Kidney epithelial cell (primary cell): Measurements from ENCODE around the gene PTPN18. TPM values are rescaled to one million over a fixed set of nuclear protein-coding genes. Genes with fewer than 3 reads are reported as not detected.
A peak's percentile ranks its signal among the peaks of the same experiment; 100 is the strongest.
"Not testable (repeated sequence)": the region's sequence is repeated elsewhere in the genome, so short reads cannot be mapped to it uniquely, and the experiment has no call there.

ENCODE experiments used
- DNase-seq: peaks from one replicate; pipeline ENCODE4 v3.0.0-alpha.2; 2010; ENCODE audit warnings: low read depth
- H3K27me3 ChIP-seq: 2 replicates; pipeline ENCODE4 v1.6.0; 2011; ENCODE audit warnings: low read length; ENCODE audit not compliant: control insufficient read depth, insufficient read depth
- H3K36me3 ChIP-seq: 2 replicates; pipeline ENCODE4 v1.5.1; 2011; ENCODE audit warnings: low read length; ENCODE audit not compliant: control insufficient read depth, insufficient read depth
- H3K4me3 ChIP-seq: 2 replicates; pipeline ENCODE4 v1.5.1; 2011; ENCODE audit warnings: low read depth, mild to moderate bottlenecking, control low read depth, low read length
- CTCF ChIP-seq: IDR thresholded peaks from 2 replicates; pipeline ENCODE4 v1.5.1; 2011; ENCODE audit warnings: mild to moderate bottlenecking, moderate library complexity, low read length, control low read depth, inconsistent platforms; ENCODE audit not compliant: insufficient read depth, poor library complexity, severe bottlenecking
- total RNA-seq: library from RNA; depleted of rRNA; stranded (reverse); fragments of >200 nt; gene quantifications from 2 replicates; pipeline ENCODE4 v1.2.3, GENCODE V29; 2015

The PTPN18 gene
- total RNA-seq, 1 donor from 2014 or later, result 15.9 TPM

GRCh38 chr2:130332271-130333073 lies 23.4 kb upstream of the PTPN18 start:
- Histone ChIP-seq H3K36me3 (no peaks in the 10 kb centered on the region), H3K4me3 (no peak overlapping the region), H3K27me3 (peaks cover 2% of the 10 kb centered on the region)
- peak; percentile 21 for DNase-seq
- peak; percentile 96 for TF ChIP-seq CTCF

- not testable (repeated sequence) for H3K4me3 ChIP-seq, DNase-seq, H3K36me3 ChIP-seq, H3K27me3 ChIP-seq
Measured at GRCh38 chr2:130333253-130333652, 22.6 kb upstream of the PTPN18 start.

- Histone ChIP-seq H3K4me3 (no peak overlapping the region), H3K27me3 (peaks cover 2% of the 10 kb centered on the region), H3K36me3 (no peaks in the 10 kb centered on the region)
- TF ChIP-seq CTCF, result no peak
- DNase-seq, result no peak
Measured at GRCh38 chr2:130334026-130334425, 21.8 kb upstream of the PTPN18 start.

- Histone ChIP-seq H3K27me3 (peaks cover 2% of the 10 kb centered on the region), H3K36me3 (no peaks in the 10 kb centered on the region), H3K4me3 (no peak overlapping the region)
- DNase-seq, result no peak
- no peak for TF ChIP-seq CTCF
Measured at GRCh38 chr2:130335226-130335625, 20.6 kb upstream of the PTPN18 start.

- Histone ChIP-seq H3K27me3 (peaks cover 2% of the 10 kb centered on the region), H3K36me3 (no peaks in the 10 kb centered on the region), H3K4me3 (no peak overlapping the region)
- no peak for TF ChIP-seq CTCF
- no peak for DNase-seq
Measured at GRCh38 chr2:130336150-130336876, 19.5 kb upstream of the PTPN18 start.

GRCh38 chr2:130336877-130337734 lies 18.8 kb upstream of the PTPN18 start:
- no peaks in the 10 kb centered on the region for H3K36me3 ChIP-seq
- TF ChIP-seq CTCF, result no peak
- peak overlapping the region; percentile 44 for H3K4me3 ChIP-seq
- peak; percentile 23 for DNase-seq
- H3K27me3 ChIP-seq, result no peaks in the 10 kb centered on the region
